HG03280 (cell line): ENCODE measurements around the gene LCN10.
"Not testable (repeated sequence)": the region's sequence is repeated elsewhere in the genome, so short reads cannot be mapped to it uniquely, and the experiment has no call there.

ENCODE experiments used
- ATAC-seq: cut with Tn5 transposase; IDR thresholded peaks from one replicate; pipeline ENCODE4 v1.9.1; 2021; ENCODE audit warnings: mild to moderate bottlenecking, moderate library complexity; ENCODE audit not compliant: unreplicated experiment

LCN10 gene

GRCh38 chr9:136704741-136705140 is 38.0 kb downstream of the LCN10 start:
- ATAC-seq, result not testable (repeated sequence)

GRCh38 chr9:136703276-136703860 is 39.4 kb downstream of the LCN10 start:
- no peak for ATAC-seq

- ATAC-seq, result no peak
These were observed 41.1 kb downstream of the LCN10 start for GRCh38 chr9:136701668-136702053.

GRCh38 chr9:136700959-136701667 is 41.6 kb downstream of the LCN10 start:
- ATAC-seq, result peak; percentile 67

- ATAC-seq, result no peak
These were observed 42.4 kb downstream of the LCN10 start for GRCh38 chr9:136700304-136700703.

GRCh38 chr9:136698635-136699246 is 44.0 kb downstream of the LCN10 start:
- ATAC-seq, result no peak

- ATAC-seq, result no peak
These were observed 44.8 kb downstream of the LCN10 start for GRCh38 chr9:136697821-136698526.

DNA sequence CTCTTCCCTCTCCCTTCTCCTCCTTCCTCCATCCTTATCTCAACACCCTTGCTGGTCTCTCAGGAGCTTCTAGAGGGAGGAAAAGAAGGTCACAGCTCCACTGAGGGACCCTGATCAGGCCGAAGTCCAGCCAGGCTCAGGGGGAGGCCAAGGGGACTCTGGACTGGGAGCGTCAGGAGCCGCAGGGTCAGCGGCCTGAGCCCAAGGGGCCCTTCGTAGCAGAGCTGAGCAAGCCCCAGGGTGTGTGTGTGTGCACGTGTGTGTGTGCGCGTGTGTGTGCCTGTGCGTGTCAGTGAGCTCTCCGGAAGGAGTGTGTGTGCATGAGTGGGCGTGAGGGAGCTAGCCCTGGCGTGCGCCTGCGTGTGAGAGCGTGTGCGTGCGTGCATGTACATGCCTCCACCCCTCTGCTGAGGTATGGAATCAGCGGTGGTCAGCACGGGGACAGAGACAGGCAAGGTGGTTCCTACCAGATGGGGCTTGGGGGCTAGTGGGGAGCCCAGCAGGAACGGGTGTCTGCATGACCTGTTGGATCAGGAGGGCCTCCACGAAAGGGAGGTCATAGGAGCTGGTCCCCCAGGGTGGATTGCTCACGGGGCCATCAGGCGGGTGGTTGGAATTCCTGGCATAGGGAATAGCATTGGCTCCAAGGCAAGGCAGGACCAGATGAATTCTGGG is 45.5 kb downstream of the LCN10 start:
- ATAC-seq, result no peak

DNA sequence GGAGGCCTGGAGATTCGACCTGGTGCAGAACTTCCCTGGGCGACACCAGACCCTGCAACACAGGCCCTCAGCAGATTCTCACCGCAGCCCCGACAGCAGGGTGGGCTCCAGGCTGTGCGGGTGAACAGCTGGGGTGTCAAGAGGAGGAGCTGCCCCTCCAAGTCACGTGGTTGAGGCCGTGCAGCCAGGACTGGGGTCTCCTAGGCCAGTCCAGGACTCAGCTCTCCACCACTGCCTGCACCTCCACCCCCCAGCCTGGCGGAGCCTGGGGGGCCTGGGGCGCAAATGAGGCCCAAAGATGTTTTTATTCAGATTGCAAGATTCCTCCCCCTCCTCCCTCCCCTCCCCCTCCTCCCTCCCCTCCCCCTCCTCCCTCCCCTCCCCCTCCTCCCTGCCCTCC is 46.2 kb downstream of the LCN10 start:
- ATAC-seq, result no peak

DNA sequence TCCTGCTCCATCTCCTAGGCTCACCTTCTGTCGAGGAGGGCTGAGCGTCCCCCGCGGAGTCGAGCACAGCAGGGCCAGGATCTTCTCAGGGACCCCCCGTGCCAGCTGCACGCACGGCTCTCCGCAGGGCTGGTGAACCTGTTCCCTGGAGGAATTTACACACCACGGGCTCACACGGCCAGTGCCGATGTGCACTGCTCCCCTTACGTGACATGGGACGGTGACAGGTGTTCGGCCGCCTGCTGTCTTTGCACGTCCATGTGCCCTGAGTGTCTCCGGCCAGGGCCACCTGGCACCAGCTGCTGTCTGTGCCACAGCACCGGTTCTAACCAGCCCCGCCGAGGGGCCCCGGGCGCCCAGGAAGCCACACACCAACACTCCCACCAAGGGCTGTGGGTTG is 46.8 kb downstream of the LCN10 start:
- ATAC-seq, result no peak

- no peak for ATAC-seq
These were observed 47.3 kb downstream of the LCN10 start for GRCh38 chr9:136695435-136695895.

DNA sequence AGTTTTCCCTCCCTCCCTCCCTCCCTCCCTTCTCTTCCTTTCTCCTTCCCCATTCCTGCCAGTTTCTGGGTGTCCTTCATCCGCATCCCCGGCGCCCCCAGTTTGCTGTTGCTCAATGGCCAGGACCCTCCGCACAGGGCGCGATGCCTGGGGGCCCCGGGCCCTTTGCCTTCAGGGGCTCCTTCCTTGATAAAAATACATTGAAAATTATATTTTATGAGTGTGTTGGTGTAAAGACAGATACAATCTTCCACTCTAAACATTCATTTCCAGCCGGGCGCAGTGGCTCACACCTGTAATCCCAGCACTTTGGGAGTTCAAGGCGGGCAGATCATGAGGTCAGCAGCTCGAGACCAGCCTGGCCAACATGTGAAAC is 47.9 kb downstream of the LCN10 start:
- no peak for ATAC-seq

- no peak for ATAC-seq
These were observed 48.4 kb downstream of the LCN10 start for GRCh38 chr9:136694163-136694871.

- ATAC-seq, result no peak
These were observed 49.1 kb downstream of the LCN10 start for GRCh38 chr9:136693490-136694162.

GRCh38 chr9:136693135-136693489 is 49.6 kb downstream of the LCN10 start:
- no peak for ATAC-seq

DNA sequence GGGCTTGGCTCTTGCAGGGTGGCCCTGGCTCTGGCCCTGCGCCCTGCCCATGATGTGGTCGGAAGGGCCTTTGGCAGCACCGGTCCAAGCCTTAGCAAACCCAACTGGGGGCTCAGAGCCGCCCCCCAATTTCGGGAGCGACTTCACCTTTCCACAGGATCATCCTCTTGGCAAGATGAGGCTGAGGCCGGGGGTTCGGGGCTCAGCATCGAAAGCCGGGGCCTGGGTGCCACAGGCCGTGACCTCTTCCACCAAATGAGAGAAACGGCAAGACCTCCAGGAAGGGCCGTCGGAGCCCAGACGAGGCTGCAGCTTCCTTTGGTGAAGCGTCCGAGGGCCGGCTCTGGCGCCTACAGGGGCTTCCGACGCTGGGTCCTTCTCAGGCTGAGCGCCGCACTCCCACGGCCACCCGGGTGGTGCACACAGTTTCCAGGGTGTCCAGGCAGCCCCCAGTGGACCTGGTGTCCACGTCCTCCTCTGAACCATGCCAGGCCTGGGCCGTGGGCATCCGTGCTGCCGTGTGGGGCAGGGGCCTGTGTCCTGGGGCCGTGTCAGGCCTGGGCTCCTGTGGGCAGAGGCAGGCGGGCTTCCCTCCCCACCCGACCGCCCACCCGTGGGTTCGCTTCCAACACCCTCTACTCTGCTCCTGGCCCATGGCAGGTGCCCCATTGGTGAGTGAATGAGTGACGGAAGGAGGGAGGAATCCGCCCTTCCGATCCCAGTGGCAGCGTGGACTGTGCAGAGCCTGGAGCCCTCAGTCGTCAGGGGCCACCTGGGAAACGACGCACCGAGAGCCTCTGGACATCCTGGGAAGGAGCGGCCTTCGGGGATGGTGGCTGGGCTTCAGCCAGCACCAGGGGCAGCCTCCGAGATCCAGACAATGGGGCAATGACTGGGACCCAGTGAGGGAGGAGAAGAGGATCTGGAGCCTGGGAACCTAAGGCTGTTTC is 50.3 kb downstream of the LCN10 start:
- ATAC-seq, result no peak

- no peak for ATAC-seq
These were observed 51.2 kb downstream of the LCN10 start for GRCh38 chr9:136691316-136692184.

DNA sequence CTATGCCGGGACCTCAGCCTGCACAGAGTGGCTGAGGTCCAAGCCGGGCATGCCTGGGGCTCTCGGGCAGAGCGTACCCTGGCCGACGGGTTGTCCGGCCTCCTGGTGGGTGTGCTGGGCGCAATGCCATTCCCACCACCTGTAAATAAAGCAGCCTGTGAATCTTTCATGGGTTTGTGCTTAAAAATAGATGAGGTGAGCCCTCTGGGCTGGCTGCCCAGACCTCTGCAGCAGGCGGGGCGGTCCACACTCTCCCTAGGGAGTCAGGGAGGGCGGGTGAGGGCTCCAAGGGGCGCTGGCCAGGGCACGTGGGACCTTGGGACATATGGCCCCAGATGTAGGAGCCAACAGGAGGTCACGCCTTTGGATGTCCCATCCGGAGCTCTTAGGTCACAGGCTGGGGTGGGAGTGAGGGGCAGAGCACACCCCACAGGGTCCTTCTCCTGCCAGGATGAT is 51.9 kb downstream of the LCN10 start:
- ATAC-seq, result no peak
